ENCODE data around the gene ATP6V1F. TPM values are rescaled to one million over a fixed set of nuclear protein-coding genes. Genes with fewer than 3 reads are reported as not detected.

The ATP6V1F gene
- total RNA-seq, 1 donor from 2014 or later = 162 TPM

DNA sequence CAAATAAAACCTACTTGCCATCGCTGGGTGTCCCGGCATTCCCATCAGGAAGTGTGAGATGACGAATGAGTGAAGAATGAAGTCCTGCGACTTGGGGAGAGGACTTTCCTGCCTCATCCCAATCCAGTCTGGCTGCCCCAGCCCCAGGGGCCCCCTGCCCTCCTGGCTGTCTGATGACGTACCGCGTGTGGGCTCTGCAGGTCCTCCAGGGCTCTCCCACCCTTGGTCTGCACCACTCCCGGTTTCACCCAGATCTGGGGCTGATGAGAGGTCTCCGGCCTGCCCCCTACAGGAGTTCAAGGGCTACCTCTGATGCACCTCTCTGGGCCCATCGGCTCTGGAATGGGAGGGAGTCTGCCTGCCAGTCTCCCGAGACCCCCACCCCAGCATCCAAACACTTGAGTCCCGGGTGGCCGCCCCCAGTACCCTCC is 9.8 kb downstream of the ATP6V1F start:
- Mint-ChIP-seq H3K27me3 (ENCODE audit: unreplicated experiment) (peaks cover 5% of the 10 kb centered on the region), H3K4me3 (ENCODE audit: unreplicated experiment) (no peak overlapping the region), H3K9me3 (ENCODE audit: unreplicated experiment) (no peaks in the 10 kb centered on the region), H3K4me1 (ENCODE audit: unreplicated experiment) (peaks cover 8% of the 10 kb centered on the region), H3K36me3 (ENCODE audit: unreplicated experiment) (peaks cover 2% of the 10 kb centered on the region), H3K27ac (ENCODE audit: unreplicated experiment) (no peak overlapping the region)
- TF ChIP-seq, protein P1, sequence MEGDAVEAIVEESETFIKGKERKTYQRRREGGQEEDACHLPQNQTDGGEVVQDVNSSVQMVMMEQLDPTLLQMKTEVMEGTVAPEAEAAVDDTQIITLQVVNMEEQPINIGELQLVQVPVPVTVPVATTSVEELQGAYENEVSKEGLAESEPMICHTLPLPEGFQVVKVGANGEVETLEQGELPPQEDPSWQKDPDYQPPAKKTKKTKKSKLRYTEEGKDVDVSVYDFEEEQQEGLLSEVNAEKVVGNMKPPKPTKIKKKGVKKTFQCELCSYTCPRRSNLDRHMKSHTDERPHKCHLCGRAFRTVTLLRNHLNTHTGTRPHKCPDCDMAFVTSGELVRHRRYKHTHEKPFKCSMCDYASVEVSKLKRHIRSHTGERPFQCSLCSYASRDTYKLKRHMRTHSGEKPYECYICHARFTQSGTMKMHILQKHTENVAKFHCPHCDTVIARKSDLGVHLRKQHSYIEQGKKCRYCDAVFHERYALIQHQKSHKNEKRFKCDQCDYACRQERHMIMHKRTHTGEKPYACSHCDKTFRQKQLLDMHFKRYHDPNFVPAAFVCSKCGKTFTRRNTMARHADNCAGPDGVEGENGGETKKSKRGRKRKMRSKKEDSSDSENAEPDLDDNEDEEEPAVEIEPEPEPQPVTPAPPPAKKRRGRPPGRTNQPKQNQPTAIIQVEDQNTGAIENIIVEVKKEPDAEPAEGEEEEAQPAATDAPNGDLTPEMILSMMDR (IDR thresholded peaks at IDR 0.05) = no peak
- DNase-seq (ENCODE audit: extremely low spot score, unreplicated experiment) = no peak

DNA sequence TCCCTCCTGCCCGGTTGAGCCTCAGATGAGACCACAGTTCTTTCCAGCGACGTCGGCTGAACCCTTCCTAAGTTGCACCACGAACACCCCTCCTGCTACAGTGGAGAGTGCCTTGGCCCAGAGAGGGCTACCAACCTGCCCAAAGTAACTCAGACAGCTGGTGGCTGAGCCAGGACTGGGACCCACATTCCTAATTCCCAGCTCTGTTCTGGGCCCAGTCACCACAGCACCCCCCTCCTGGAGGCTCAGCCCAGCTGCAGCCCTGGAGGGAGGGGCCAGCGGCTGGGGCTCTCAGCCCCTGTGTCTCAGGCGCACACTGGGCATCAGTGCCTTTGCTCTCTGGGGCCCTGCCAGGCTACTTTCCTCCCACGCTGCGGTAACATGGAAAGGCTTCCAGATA is 10.6 kb downstream of the ATP6V1F start:
- Mint-ChIP-seq H3K4me3 (ENCODE audit: unreplicated experiment) (no peak overlapping the region), H3K27me3 (ENCODE audit: unreplicated experiment) (peaks cover 5% of the 10 kb centered on the region), H3K4me1 (ENCODE audit: unreplicated experiment) (peaks cover 6% of the 10 kb centered on the region), H3K36me3 (ENCODE audit: unreplicated experiment) (peaks cover 2% of the 10 kb centered on the region), H3K27ac (ENCODE audit: unreplicated experiment) (no peak overlapping the region), H3K9me3 (ENCODE audit: unreplicated experiment) (no peaks in the 10 kb centered on the region)
- TF ChIP-seq, protein P1 (IDR thresholded peaks at IDR 0.05) = no peak
- DNase-seq (ENCODE audit: extremely low spot score, unreplicated experiment) = no peak

DNA sequence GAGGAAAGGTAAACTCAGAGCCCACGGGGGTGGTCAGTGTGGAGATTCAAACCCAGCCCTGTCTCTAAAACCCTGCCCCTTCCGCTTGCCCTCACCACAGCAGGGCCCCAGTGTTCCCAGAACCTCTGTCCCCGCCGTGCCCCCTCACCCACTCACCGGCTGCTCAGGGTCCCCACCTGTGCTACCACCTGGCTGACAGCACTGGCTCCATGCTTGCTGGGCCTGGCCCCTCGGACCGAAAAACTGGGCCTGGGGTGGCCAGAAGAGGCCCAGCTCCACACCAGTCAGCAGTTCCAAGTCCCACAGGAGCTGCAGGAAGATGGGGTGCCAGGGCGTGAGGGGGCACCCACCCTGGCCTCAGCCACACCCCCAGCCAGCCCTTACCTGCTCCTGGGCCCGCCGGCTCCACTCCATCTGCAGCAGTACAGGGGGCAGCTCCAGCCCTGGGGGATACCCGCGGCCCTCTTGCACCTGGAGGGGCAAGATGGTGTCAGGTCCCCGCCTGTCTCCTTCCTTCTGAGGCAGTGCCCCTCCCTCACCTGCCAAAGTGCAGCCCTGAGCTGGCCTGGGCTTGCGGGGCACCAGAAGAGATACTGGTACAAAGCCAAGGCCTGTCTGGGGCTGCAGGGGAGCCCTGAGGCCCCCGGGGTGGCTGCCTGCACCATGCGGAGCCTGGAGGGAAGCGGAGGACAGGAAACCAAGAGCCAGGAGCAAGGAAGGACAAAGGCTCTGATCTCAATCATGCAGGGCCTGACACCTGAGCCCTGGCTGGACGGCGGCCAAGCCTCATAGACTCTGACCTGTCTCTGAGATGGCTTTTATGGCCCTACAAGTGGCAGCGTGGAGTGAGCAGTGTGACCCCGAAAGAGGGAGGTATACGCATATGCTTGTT is 11.7 kb downstream of the ATP6V1F start:
- H3K4me1 Mint-ChIP-seq (ENCODE audit: unreplicated experiment) = no peaks in the 10 kb centered on the region
- TF ChIP-seq, protein P1 (IDR thresholded peaks at IDR 0.05) = no peak
- no peak overlapping the region for H3K4me3 Mint-ChIP-seq (ENCODE audit: unreplicated experiment)
- peaks cover 2% of the 10 kb centered on the region for H3K36me3 Mint-ChIP-seq (ENCODE audit: unreplicated experiment)
- peaks cover 5% of the 10 kb centered on the region for H3K27me3 Mint-ChIP-seq (ENCODE audit: unreplicated experiment)
- no peak overlapping the region for H3K27ac Mint-ChIP-seq (ENCODE audit: unreplicated experiment)
- no peak for DNase-seq (ENCODE audit: extremely low spot score, unreplicated experiment)
- H3K9me3 Mint-ChIP-seq (ENCODE audit: unreplicated experiment) = no peaks in the 10 kb centered on the region

DNA sequence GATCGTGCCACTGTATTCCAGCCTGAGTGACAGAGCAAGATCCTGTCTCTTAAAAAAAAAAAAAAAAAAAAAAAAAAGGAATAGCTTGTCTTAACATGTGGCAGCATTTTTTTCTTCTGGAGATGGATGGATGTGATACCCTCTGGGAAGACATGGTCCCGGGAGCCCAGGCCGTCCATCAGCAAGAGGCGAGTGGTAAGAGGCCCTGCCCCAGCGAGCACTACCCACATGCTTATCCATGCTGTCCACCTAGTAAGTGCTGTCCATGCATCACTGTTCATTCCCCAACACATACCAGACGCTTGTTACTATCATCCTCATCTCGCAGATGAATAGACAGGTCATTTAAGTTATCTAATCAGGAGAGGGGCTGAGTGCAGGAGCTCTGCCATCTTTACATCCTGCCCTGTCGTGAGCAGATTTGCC is 12.9 kb downstream of the ATP6V1F start:
- no peak for DNase-seq (ENCODE audit: extremely low spot score, unreplicated experiment)
- H3K27me3 Mint-ChIP-seq (ENCODE audit: unreplicated experiment) = no peaks in the 10 kb centered on the region

DNA sequence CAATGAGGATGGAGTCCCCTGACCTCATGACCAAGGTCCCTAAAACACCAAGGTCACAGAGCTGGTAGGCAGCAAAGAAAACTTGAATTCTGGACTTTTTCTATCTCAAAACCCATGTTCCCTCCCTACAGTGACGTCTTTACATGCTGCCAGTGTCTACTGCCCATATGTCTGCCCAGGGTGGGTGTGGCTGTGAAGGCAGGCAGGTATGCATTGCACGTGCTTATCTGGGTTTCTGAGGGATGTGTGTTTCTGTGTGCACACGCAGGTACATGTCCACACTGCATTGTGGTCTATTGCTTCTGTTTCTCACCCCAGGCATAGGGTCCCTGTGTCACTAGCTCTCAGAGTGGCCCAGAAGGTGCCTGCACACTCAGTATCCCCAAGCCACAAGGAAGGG is 13.5 kb downstream of the ATP6V1F start:
- Mint-ChIP-seq H3K27me3 (ENCODE audit: unreplicated experiment) (no peaks in the 10 kb centered on the region), H3K9me3 (ENCODE audit: unreplicated experiment) (no peaks in the 10 kb centered on the region), H3K4me1 (ENCODE audit: unreplicated experiment) (no peaks in the 10 kb centered on the region), H3K27ac (ENCODE audit: unreplicated experiment) (no peak overlapping the region), H3K36me3 (ENCODE audit: unreplicated experiment) (no peaks in the 10 kb centered on the region), H3K4me3 (ENCODE audit: unreplicated experiment) (no peak overlapping the region)
- TF ChIP-seq, protein P1 (IDR thresholded peaks at IDR 0.05) = no peak
- DNase-seq (ENCODE audit: extremely low spot score, unreplicated experiment) = no peak

More for the DNA sequence above, 12.9 kb downstream of the ATP6V1F start:
- no peaks in the 10 kb centered on the region for H3K9me3 Mint-ChIP-seq (ENCODE audit: unreplicated experiment)
- H3K27ac Mint-ChIP-seq (ENCODE audit: unreplicated experiment) = no peak overlapping the region
- TF ChIP-seq, protein P1 (IDR thresholded peaks at IDR 0.05) = no peak
- no peaks in the 10 kb centered on the region for H3K4me1 Mint-ChIP-seq (ENCODE audit: unreplicated experiment)
- no peak overlapping the region for H3K4me3 Mint-ChIP-seq (ENCODE audit: unreplicated experiment)
- H3K36me3 Mint-ChIP-seq (ENCODE audit: unreplicated experiment) = no peaks in the 10 kb centered on the region
